GM10248 (cell line): Measurements from ENCODE around the gene LUZP2.

Source experiments
- CTCF ChIA-PET: fragments of 300-600 bp; sonication (Branson Sonifier 250); formaldehyde crosslinking; extraction: SDS; loops from one replicate; lab custom pipeline; 2021; ENCODE audit warnings: antibody characterized with exemption; lab: Yijun Ruan, JAX
- POLR2A ChIA-PET: fragments of 350-650 bp; sonication (Branson Sonifier 250); formaldehyde crosslinking; extraction: SDS; loops from one replicate; lab custom pipeline; 2020; ENCODE audit warnings: antibody characterized with exemption; lab: Yijun Ruan, JAX
- DNase-seq: peaks from one replicate; pipeline ENCODE4 v3.0.0; 2012; ENCODE audit errors: extremely low spot score
- TF ChIP-seq, protein P1 (sequence below): IDR thresholded peaks from 2 replicates; pipeline ENCODE4 v1.5.1; 2012; ENCODE audit warnings: mild to moderate bottlenecking, low read depth; ENCODE audit errors: extremely low read depth, missing control alignments, control extremely low read depth

The LUZP2 gene

DNA sequence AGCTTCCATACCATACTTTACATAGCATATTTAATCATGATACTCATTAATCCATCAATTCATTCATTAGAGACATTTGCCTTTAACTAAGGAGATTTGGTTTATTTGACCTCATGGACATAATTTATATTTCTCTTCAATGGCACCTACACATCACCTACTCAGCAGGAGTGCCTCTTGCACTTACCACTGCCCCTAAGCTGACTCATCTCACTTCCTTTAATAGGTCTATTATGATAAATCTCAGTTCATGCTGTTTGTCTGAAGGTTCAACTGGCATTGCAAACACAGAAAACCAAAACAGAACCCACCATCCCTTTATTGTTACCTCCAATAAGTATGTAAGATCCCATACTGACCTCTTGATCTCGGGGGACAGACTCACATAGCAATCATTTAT is 186.7 kb downstream of the LUZP2 start:
- TF ChIP-seq, protein P1, sequence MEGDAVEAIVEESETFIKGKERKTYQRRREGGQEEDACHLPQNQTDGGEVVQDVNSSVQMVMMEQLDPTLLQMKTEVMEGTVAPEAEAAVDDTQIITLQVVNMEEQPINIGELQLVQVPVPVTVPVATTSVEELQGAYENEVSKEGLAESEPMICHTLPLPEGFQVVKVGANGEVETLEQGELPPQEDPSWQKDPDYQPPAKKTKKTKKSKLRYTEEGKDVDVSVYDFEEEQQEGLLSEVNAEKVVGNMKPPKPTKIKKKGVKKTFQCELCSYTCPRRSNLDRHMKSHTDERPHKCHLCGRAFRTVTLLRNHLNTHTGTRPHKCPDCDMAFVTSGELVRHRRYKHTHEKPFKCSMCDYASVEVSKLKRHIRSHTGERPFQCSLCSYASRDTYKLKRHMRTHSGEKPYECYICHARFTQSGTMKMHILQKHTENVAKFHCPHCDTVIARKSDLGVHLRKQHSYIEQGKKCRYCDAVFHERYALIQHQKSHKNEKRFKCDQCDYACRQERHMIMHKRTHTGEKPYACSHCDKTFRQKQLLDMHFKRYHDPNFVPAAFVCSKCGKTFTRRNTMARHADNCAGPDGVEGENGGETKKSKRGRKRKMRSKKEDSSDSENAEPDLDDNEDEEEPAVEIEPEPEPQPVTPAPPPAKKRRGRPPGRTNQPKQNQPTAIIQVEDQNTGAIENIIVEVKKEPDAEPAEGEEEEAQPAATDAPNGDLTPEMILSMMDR = no peak
- CTCF ChIA-PET = interaction anchor here (2.3 kb wide), 1 partner anchor 38 kb away, joined by 5 read pairs; no protein-coding TSS in a partner anchor
- no peak for DNase-seq
- POLR2A ChIA-PET = no interaction called here

DNA sequence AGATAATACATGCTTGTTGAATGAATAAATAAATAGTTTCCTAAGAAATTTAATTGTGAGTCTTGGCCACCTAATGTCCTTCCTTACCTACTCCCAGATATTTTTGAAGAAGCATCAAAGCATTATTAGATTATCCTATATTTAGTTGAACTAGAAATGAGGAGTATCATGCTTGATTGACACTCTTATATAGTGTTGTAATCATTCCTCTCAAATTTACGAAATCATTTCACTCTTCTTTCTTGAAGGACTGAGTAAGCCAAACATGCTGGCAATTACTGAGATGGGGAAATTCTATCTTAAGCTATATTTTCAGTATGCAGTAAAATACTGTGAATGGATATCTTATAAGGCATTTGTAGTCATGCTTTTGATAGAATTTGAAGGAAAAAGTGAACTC is 189.0 kb downstream of the LUZP2 start:
- TF ChIP-seq, protein P1 = no peak
- ChIA-PET CTCF (no interaction called here), POLR2A (no interaction called here)
- DNase-seq = no peak

DNA sequence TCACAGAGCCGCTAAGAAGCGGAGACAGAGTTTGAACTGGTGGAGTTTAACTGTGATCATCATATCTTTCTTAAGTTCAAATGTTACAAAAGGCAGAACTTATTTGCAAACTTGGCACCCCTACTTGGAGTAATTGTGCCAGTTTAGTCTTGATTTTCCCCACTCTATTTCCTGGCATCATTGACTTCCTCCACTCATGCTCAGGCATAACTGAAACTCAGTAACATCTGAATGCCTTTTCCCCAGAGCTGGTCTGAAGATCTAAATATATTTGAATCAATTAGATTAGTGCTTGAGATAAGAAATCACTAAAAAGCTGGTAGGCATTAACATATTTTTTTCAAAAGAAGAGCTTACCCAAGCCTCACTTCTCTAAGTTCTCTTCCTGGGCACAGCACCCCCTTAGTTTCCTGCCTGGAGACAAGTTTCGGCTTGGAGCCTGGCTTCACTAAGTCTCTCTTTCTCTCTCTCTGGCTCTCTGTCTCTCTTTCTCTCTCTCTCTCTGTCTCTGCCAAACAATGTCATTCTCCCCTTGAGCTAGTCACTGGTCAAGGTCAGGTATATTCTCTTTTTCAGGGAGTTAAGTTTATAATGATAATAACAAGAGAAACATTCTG is 190.8 kb downstream of the LUZP2 start:
- DNase-seq = no peak
- ChIA-PET POLR2A (no interaction called here), CTCF (no interaction called here)
- TF ChIP-seq, protein P1 = no peak

DNA sequence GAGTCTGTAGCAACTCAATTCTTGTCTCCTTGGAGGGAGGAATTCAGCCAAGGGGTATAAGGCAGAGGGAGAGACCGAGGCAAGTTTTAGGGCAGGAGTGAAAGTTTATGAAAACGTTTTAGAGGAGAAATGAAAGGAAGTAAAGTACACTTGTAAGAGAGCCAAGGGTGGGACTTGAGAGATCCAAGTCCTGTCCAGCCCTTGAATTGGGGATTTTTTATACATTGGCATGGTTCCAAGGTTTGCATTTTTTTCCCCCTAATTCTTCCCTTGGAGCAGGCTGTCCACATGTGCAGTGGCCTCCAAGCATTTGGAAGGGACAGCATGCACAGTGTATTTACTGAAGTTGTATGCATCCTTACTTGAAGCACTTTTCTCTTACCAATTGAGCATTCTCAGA is 192.1 kb downstream of the LUZP2 start:
- TF ChIP-seq, protein P1 = no peak
- DNase-seq = no peak
- ChIA-PET CTCF (no interaction called here), POLR2A (no interaction called here)

DNA sequence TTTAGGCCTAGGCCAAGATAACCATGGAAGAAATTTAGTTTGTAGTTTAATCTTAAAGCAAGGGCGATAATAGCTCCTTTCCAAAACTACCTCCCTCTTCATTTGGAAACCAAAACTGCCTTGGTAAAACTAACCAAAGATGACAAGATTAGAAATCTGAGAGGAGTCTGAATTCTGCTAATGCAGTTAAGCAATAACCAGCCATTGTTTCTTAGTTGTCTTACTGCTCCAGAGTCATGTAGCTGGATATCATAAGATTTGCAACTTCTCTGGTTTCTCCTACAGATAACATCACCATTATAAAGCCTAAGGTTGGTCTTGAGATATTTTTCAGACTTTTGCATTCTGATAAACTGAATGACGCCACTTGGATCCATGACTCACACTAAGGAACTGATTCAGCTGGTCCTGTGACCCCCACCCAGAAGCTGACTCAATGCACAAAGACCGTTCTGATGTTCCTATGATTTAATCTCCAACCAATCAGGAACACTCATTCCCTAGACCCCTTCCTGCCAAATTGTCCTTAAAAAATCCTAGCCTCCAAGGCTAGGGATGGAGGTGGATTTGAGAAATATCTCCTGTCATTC is 200.8 kb downstream of the LUZP2 start:
- CTCF ChIA-PET = no interaction called here
- POLR2A ChIA-PET = no interaction called here
- TF ChIP-seq, protein P1 = no peak

DNA sequence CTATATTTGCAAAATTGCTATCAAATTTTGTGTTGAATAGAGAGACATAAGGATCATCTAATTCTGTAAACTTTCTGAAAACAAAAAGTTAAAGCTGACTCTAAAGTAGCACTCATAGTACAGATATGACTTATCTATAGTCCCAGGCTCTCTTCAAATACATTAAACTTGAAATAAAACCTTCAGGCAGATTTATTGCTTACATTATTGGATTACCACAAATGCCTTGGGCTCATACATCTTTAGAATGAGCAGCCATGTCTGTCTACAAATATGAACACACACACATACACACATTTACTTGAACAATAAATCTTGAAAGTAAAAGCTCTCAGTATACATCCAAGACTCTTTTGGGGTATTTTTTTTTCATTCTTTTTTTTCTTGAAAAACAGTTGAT is 207.9 kb downstream of the LUZP2 start:
- TF ChIP-seq, protein P1 = no peak
- ChIA-PET POLR2A (no interaction called here), CTCF (no interaction called here)
- no peak for DNase-seq

More for the DNA sequence above, 200.8 kb downstream of the LUZP2 start:
- DNase-seq = no peak
